ENCODE results near the gene WLS. TPM values are rescaled to one million over a fixed set of nuclear protein-coding genes. Genes with fewer than 3 reads are reported as not detected.

Gene WLS
- total RNA-seq, 5 donors from 2014 or later (not counting 1 experiment from before 2014, with no cell fraction given), result 0.53 to 1.9 (median 1.0) TPM; not detected in 2

DNA sequence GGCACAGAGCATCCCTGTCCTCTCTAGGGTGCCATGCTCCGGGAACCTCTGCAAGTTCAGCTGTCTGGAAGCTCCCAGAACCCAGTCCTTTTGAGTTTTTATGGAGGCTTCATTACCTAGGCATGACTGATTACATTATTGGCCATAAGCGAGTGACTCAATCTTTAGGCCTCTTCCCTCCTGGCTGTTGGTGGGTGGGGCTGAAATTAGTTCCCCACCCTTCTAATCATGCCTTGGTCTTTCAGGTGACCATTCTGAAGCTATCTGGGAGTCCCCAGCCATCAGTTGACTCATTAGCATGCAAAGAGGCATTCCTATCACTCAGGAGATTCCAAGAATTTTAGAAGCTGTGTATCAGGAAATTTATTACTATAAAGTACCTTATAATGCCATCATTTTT lies 46.6 kb downstream of the WLS start:
- Mint-ChIP-seq H3K27me3 (peaks cover 6 to 12% of the 10 kb centered on the region in 2 donors), H3K27ac (no peak overlapping the region), H3K9me3 (no peaks in the 10 kb centered on the region), H3K4me3 (no peak overlapping the region), H3K4me1 (no peaks in the 10 kb centered on the region), H3K36me3 (no peaks in the 10 kb centered on the region)
- Histone ChIP-seq H3K36me3 (ENCODE audit: control insufficient read depth in 2 of 2, extremely low read depth in 1 of 2, insufficient read depth in 1 of 2, low read length in 1 of 2) (no peaks in the 10 kb centered on the region), H3K27me3 (replicated peaks in 1 of 2; ENCODE audit: control insufficient read depth in 2 of 2, extremely low read depth in 1 of 2, insufficient read depth in 2 of 2, low read length in 1 of 2) (peaks cover 2 to 3% of the 10 kb centered on the region in 2 experiments), H3K4me1 (ENCODE audit: control insufficient read depth in 1 of 2, extremely low read depth in 1 of 2, insufficient read depth in 2 of 2, low read length in 2 of 2) (no peaks in the 10 kb centered on the region), H3K27ac (ENCODE audit: low read length) (no peak overlapping the region), H3K9me3 (no peaks in the 10 kb centered on the region), H3K4me3 (ENCODE audit: control insufficient read depth in 1 of 2, extremely low read depth in 1 of 2, low read length in 1 of 2) (no peak overlapping the region)
- ChIA-PET CTCF (interaction anchor here in 1 of 2 donors (0.5 kb wide), 1 partner anchor 68 kb away, joined by 3 read pairs; no protein-coding TSS in a partner anchor), POLR2A (no interaction called here)
- WGBS (ENCODE audit: insufficient coverage), result 33% methylated on average over 1 of the region's 2 CpGs
- DNase-seq (no peak), ATAC-seq (replicated peaks in 1 of 4) (no peak)

DNA sequence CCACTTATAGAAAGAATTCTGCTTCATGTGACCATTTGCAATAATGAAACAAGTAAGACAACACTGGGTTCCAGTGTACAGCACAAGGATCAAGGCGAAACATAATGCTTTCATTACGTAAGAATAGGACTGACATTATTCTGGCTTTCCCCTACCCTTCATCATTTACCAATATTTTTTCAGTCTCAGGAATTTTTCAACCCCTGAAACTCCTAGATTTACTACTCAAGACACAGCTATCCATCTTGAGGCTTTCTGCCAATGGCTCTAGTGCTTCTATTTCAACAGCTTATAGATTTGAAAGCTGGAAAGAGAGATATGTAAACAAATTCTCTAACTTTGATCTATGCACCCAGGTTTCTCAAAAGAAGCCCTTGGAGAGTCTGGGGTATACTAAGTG lies 48.4 kb downstream of the WLS start:
- no peaks in the 10 kb centered on the region for H3K9me3 Mint-ChIP-seq
- peaks cover 6 to 12% of the 10 kb centered on the region in 2 donors for H3K27me3 Mint-ChIP-seq
- no peak overlapping the region for H3K4me3 Mint-ChIP-seq
- H3K27ac ChIP-seq (ENCODE audit: low read length), result no peak overlapping the region
- ATAC-seq (replicated peaks in 1 of 4) (no peak), DNase-seq (no peak)
- H3K36me3 ChIP-seq (ENCODE audit: control insufficient read depth in 2 of 2, extremely low read depth in 1 of 2, insufficient read depth in 1 of 2, low read length in 1 of 2), result no peaks in the 10 kb centered on the region
- no peaks in the 10 kb centered on the region for H3K4me1 Mint-ChIP-seq
- CTCF ChIA-PET, result no interaction called here
- no peaks in the 10 kb centered on the region for H3K36me3 Mint-ChIP-seq
- peaks cover 2 to 3% of the 10 kb centered on the region in 2 experiments for H3K27me3 ChIP-seq (replicated peaks in 1 of 2; ENCODE audit: control insufficient read depth in 2 of 2, extremely low read depth in 1 of 2, insufficient read depth in 2 of 2, low read length in 1 of 2)
- H3K27ac Mint-ChIP-seq, result no peak overlapping the region
- 90% methylated on average over 2 of the region's 2 CpGs for WGBS (ENCODE audit: insufficient coverage)
- H3K9me3 ChIP-seq, result no peaks in the 10 kb centered on the region
- H3K4me1 ChIP-seq (ENCODE audit: control insufficient read depth in 1 of 2, extremely low read depth in 1 of 2, insufficient read depth in 2 of 2, low read length in 2 of 2), result no peaks in the 10 kb centered on the region
- POLR2A ChIA-PET, result no interaction called here
- no peak overlapping the region for H3K4me3 ChIP-seq (ENCODE audit: control insufficient read depth in 1 of 2, extremely low read depth in 1 of 2, low read length in 1 of 2)

DNA sequence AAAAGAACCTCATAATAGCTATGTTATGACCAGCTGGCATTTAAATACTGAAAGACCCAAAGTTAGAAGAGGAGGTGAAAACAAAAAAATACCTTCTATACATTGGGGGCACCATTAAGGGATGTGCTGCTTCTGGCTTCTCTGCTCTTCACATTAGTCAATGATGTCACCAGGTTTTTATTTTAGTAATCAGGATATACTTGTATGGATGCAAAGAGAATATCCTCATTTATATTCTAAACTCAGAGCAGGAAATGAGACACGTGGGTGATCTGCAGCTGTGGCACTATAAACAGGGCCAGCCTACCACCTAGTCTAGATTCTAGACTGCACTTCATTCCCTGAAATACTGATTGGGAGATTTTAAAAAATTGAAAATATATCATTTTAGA lies 51.2 kb downstream of the WLS start:
- peaks cover 2 to 12% of the 10 kb centered on the region in 2 donors for H3K27me3 Mint-ChIP-seq
- Histone ChIP-seq H3K9me3 (no peaks in the 10 kb centered on the region), H3K27me3 (replicated peaks in 1 of 2; ENCODE audit: control insufficient read depth in 2 of 2, extremely low read depth in 1 of 2, insufficient read depth in 2 of 2, low read length in 1 of 2) (peaks cover 2 to 3% of the 10 kb centered on the region in 2 experiments), H3K36me3 (ENCODE audit: control insufficient read depth in 2 of 2, extremely low read depth in 1 of 2, insufficient read depth in 1 of 2, low read length in 1 of 2) (no peaks in the 10 kb centered on the region), H3K4me1 (ENCODE audit: control insufficient read depth in 1 of 2, extremely low read depth in 1 of 2, insufficient read depth in 2 of 2, low read length in 2 of 2) (no peaks in the 10 kb centered on the region), H3K27ac (ENCODE audit: low read length) (no peak overlapping the region), H3K4me3 (ENCODE audit: control insufficient read depth in 1 of 2, extremely low read depth in 1 of 2, low read length in 1 of 2) (no peak overlapping the region)
- ATAC-seq (replicated peaks in 1 of 4) (no peak), DNase-seq (no peak)
- H3K4me3 Mint-ChIP-seq, result no peak overlapping the region
- H3K4me1 Mint-ChIP-seq, result no peaks in the 10 kb centered on the region
- ChIA-PET CTCF (no interaction called here), POLR2A (no interaction called here)
- no peaks in the 10 kb centered on the region for H3K36me3 Mint-ChIP-seq
- no peaks in the 10 kb centered on the region for H3K9me3 Mint-ChIP-seq
- WGBS (ENCODE audit: insufficient coverage), result no CpG with 5 or more reads among the region's 1 CpG
- H3K27ac Mint-ChIP-seq, result no peak overlapping the region

DNA sequence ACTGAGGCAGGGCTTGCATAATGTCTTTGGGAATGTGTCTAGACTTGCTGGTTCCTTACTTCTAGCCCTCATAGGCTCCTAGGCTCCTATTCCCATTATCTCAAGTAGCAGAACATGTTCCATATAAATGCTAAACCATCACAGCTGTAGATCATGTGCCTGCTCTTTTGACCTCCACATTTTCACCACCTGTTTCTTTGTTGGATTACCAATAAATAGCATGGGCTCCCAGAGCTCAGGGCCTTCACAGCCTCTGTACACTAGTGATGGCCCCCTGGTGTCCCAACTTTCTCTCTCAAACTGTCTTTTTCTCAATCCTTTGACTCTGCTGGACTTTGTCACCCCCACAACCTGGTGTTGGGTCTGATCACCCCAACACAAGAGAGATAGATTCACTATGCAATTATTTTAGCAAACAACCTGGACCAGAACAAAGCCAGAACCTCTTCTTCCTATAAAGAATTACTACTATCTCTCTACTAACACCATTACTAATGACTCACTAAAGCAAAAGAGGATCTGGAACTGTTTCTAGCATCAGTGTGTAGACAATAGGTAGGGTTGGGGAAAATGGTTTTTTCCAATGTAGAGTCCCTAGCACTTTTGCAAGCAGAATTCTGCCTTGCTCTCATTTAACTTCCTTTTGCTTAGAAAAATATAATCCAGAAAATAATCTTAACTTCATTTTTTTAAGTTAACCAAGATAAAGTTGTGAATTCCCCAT lies 51.7 kb downstream of the WLS start:
- ATAC-seq (replicated peaks in 1 of 4), result no peak
- Mint-ChIP-seq H3K4me3 (no peak overlapping the region), H3K9me3 (no peaks in the 10 kb centered on the region), H3K36me3 (no peaks in the 10 kb centered on the region), H3K4me1 (no peaks in the 10 kb centered on the region), H3K27me3 (peaks cover 2 to 13% of the 10 kb centered on the region in 2 donors), H3K27ac (no peak overlapping the region)
- H3K36me3 ChIP-seq (ENCODE audit: control insufficient read depth in 2 of 2, extremely low read depth in 1 of 2, insufficient read depth in 1 of 2, low read length in 1 of 2), result no peaks in the 10 kb centered on the region
- no peak overlapping the region for H3K27ac ChIP-seq (ENCODE audit: low read length)
- H3K4me1 ChIP-seq (ENCODE audit: control insufficient read depth in 1 of 2, extremely low read depth in 1 of 2, insufficient read depth in 2 of 2, low read length in 2 of 2), result no peaks in the 10 kb centered on the region
- H3K4me3 ChIP-seq (ENCODE audit: control insufficient read depth in 1 of 2, extremely low read depth in 1 of 2, low read length in 1 of 2), result no peak overlapping the region
- no peak for DNase-seq
- no peaks in the 10 kb centered on the region for H3K9me3 ChIP-seq
- ChIA-PET CTCF (no interaction called here), POLR2A (no interaction called here)
- peaks cover 2% of the 10 kb centered on the region in 2 experiments for H3K27me3 ChIP-seq (replicated peaks in 1 of 2; ENCODE audit: control insufficient read depth in 2 of 2, extremely low read depth in 1 of 2, insufficient read depth in 2 of 2, low read length in 1 of 2)

DNA sequence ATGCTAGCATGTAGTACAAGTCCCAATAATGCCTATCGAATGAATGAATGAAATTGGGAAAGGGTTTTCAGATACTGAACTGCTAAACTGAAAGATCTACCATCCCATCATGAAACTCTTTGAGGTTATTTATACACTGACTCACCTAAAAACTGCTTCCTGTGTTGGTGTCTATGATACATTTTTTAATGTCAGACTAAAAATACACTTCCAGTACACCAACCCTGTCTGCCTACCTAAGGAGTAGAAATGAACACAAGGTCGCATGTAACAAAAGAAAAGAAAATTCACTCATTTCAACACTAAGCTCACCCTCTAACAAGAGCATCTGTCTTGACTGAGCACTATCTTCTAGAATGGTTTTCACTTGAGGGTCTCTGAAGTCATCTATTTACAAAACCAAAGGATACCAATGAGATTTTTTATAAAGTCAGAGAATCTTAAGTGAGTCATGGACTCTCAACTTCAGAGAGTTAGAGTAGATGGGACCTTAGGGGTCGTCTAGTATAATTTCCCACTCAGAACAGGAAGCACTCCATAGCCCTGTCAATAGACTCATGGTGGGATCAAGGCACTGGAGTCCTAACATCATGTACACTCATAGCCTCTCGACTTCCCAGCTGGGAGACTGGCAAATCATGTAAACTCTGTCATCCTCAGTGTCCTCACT lies 53.4 kb downstream of the WLS start:
- no peak for DNase-seq
- no peak for ATAC-seq (replicated peaks in 1 of 4)
- 40% methylated on average over 1 of the region's 4 CpGs for WGBS (ENCODE audit: insufficient coverage)
- peaks cover 0 to 3% (median 0%) of the 10 kb centered on the region in 3 donors for H3K9me3 Mint-ChIP-seq
- no peak overlapping the region for H3K4me3 Mint-ChIP-seq
- H3K4me1 Mint-ChIP-seq, result no peaks in the 10 kb centered on the region
- H3K27ac Mint-ChIP-seq, result no peak overlapping the region
- Histone ChIP-seq H3K9me3 (no peaks in the 10 kb centered on the region), H3K27me3 (replicated peaks in 1 of 2; ENCODE audit: control insufficient read depth in 2 of 2, extremely low read depth in 1 of 2, insufficient read depth in 2 of 2, low read length in 1 of 2) (peaks cover 0 to 2% of the 10 kb centered on the region in 2 experiments), H3K4me3 (ENCODE audit: control insufficient read depth in 1 of 2, extremely low read depth in 1 of 2, low read length in 1 of 2) (no peak overlapping the region), H3K27ac (ENCODE audit: low read length) (no peak overlapping the region), H3K36me3 (ENCODE audit: control insufficient read depth in 2 of 2, extremely low read depth in 1 of 2, insufficient read depth in 1 of 2, low read length in 1 of 2) (no peaks in the 10 kb centered on the region), H3K4me1 (ENCODE audit: control insufficient read depth in 1 of 2, extremely low read depth in 1 of 2, insufficient read depth in 2 of 2, low read length in 2 of 2) (no peaks in the 10 kb centered on the region)
- POLR2A ChIA-PET, result no interaction called here
- H3K27me3 Mint-ChIP-seq, result peaks cover 0 to 8% of the 10 kb centered on the region in 2 donors
- H3K36me3 Mint-ChIP-seq, result no peaks in the 10 kb centered on the region
- CTCF ChIA-PET, result no interaction called here

DNA sequence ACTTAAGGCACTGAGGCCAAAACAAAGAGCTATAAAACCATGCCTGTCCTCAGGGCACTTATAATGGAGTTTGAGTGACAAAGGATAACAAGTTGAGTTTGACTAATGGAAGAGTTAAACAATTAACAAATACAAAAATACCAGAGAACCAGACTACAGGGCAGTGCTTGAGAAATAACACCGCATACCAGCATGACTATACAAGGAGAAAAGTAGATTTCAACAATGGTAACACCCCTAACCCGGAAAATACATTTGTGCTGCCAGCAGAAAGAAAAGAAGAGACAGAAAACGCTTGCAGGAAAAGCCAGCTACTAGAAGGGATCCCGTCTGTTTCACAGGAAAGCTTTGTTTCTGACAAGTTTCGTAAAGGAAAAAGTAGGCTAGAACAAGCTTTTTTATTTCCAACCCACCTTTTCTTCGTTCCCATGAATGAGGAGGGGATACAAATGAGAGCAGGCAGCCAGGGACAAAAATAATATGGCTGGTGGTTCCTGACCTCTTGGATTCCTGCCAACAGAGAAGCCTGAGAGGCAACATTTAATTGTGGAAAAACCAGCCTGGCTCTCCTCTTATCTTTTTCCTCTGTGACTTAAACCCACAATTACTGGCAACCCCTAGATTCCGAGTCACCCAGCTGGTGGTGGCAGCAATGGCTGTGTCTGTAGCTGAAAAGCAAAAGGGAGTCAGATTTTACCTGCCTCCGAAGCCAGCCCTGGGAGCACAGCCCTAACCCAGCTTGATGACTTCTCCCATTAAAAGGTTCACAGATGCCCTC lies 56.5 kb downstream of the WLS start:
- no peak for ATAC-seq (replicated peaks in 1 of 4)
- H3K9me3 Mint-ChIP-seq, result peaks cover 2 to 6% (median 3%) of the 10 kb centered on the region in 3 donors
- H3K9me3 ChIP-seq, result no peaks in the 10 kb centered on the region
- H3K4me1 ChIP-seq (ENCODE audit: control insufficient read depth in 1 of 2, extremely low read depth in 1 of 2, insufficient read depth in 2 of 2, low read length in 2 of 2), result no peaks in the 10 kb centered on the region
- H3K4me3 ChIP-seq (ENCODE audit: control insufficient read depth in 1 of 2, extremely low read depth in 1 of 2, low read length in 1 of 2), result no peak overlapping the region
- no peaks in the 10 kb centered on the region for H3K36me3 Mint-ChIP-seq
- no peaks in the 10 kb centered on the region for H3K36me3 ChIP-seq (ENCODE audit: control insufficient read depth in 2 of 2, extremely low read depth in 1 of 2, insufficient read depth in 1 of 2, low read length in 1 of 2)
- peaks cover 0 to 2% of the 10 kb centered on the region in 2 experiments for H3K27me3 ChIP-seq (replicated peaks in 1 of 2; ENCODE audit: control insufficient read depth in 2 of 2, extremely low read depth in 1 of 2, insufficient read depth in 2 of 2, low read length in 1 of 2)
- no peak overlapping the region for H3K4me3 Mint-ChIP-seq
- WGBS (ENCODE audit: insufficient coverage), result 75% methylated on average over 1 of the region's 8 CpGs
- H3K27me3 Mint-ChIP-seq, result peaks cover 2 to 4% of the 10 kb centered on the region in 2 donors
- no peak overlapping the region for H3K27ac Mint-ChIP-seq
- no peak for DNase-seq
- CTCF ChIA-PET, result no interaction called here
- no peaks in the 10 kb centered on the region for H3K4me1 Mint-ChIP-seq
- H3K27ac ChIP-seq (ENCODE audit: low read length), result no peak overlapping the region
- POLR2A ChIA-PET, result no interaction called here
